GM21825 (cell line): ENCODE measurements around the gene NEK10.

Experiments
- ATAC-seq: cut with Tn5 transposase; IDR thresholded peaks from one replicate; pipeline ENCODE4 v1.9.1; 2021; ENCODE audit warnings: mild to moderate bottlenecking, moderate library complexity; ENCODE audit not compliant: unreplicated experiment

NEK10 gene

DNA sequence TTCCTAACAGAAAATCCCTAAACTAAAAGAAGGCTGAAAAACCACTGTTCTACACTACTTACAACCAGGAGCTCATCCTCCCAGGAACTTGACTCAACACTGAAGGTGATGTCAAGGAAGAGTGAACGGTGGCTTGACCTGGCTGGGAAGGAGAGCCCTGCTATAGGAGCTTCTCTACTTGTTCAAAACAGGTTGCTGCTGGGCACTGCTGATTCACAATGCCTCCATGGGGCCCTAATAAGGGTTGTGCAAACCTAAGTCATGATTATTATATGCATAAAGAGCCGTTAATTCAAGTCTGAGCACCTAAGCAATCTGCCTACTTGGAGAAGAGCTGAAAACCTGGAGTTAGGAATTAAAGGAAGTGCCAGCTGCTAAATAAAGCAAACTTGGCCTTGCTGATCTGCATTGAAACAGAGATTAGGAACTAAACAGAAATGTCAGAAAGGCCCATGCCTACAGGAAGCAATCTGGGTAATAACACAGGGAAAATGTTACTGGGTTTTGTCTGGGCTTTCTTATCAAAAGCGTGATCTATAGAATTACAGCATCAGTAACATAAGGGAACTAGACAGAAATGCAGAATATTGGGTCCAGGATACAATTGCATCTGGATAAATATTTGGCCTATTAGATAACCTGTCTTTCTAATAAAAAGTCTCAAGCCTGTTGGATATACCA is 243.2 kb downstream of the NEK10 start:
- ATAC-seq: no peak

GRCh38 chr3:27119639-27120038 is 249.5 kb downstream of the NEK10 start:
- ATAC-seq: no peak

GRCh38 chr3:27115352-27115751 is 253.8 kb downstream of the NEK10 start:
- no peak for ATAC-seq

DNA sequence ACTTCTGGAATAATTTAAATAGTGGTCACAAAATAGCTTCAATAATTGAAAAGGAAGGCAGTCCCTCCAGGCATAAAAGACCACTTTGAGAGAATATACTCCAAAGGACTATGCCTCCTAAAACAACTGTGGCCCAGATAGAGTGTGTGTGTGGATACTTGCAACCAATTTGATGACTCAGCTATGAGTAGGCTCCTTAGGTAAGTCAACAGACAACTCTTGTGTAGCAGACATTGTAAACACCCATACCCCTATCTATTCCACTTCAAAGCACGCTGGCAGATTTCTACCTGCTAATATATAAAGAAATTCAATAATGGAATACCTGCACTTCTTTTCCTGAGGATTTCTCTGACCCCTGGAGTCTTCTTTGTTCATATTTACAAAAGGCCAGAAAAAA is 254.5 kb downstream of the NEK10 start:
- ATAC-seq: no peak

DNA sequence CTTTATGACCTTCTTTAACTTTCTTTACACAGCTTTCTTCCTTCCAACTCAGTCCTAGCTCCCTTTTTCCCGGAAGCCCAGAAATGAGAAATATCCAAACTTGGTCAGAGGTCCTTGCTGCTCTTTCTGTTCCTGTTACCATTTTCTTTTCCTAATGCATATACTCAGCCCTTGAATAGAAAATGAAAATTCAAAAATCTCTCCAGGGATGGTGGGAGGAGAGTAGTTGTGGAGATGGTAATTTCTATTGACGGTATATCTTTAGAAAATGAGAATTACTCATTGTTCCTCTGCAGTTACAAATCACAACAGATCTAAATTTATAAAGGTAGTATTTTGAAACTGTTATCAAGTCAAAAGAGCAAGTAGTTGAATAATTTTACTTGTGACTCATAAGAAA is 255.1 kb downstream of the NEK10 start:
- ATAC-seq: no peak

GRCh38 chr3:27110020-27110419 is 259.2 kb downstream of the NEK10 start:
- no peak for ATAC-seq

DNA sequence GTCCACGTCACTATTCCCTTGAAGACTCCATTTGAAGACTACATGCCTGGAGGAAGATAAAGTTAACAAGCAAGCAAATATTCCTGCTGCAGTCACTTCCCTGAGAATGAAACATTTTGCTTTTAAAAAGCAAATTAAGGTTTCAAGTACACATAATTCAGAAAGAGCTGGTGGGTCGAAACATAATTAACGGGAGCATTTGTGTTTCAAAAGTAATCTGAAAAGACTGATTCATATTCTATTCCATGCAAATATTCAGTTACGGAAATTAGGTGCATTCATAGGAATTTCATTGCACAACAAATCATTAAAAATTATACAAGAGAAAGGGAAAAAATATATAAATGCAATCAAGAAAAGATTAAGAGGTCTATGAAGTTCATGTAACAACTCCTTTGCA is 260.9 kb downstream of the NEK10 start:
- ATAC-seq: no peak

DNA sequence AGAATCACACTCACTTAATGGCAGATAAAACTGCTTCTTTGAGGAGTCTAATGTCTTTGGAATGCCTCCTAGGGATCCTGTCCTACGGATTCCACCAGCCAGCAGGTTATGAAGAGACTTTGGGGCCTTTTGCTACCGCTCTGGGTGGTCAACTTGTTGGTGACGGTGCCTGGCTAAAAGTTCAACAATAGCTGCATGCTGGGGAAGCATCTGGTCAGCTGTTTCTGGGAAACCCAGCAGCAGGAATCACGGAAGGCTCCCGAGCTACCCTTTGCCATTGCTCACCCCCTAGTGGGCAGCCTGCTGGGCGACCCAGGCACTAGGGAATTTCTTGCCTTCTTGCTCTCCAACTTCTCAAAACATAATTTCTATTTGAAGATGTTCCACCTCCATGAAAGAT is 263.3 kb downstream of the NEK10 start:
- ATAC-seq: no peak

DNA sequence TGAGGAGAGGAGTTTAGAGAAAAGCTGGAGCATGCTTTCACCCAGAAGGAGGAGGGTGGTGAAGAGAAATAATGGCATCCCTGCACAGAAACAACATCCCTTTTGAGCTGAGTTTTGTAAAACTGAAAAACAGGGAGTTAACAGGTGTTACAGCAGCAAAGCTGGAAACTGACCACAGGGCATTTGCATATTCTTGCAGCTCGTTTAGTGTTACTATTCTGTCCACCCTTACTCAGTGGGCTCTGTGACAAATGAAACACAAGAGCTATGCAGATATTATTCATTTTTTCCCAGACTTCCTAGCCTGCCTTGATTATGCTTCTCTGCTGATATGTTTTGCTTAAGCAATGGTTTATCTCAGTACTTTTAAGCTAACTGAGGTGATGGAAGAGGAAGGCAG is 272.0 kb downstream of the NEK10 start:
- no peak for ATAC-seq

GRCh38 chr3:27095553-27096222 is 273.5 kb downstream of the NEK10 start:
- ATAC-seq: no peak

- ATAC-seq: no peak
Measured at GRCh38 chr3:27094721-27095120, 274.5 kb downstream of the NEK10 start.

DNA sequence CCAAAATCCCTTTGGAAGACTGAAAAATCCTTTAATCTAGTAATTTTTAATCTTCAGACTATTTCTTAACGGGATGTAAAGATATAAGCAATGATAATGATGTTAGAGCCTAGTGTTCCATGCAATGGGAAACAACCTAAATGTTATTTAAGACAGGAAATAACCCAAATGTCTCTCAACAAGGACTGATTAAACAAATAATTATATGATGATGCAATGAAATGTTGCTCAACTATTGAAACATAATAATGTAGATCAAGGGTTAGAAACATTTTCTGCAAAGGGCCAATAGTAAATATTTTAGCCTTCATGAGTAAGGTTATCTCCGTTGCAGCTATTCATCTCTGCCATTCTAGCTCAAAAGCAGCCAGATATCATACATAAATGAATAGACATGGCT is 275.4 kb downstream of the NEK10 start:
- no peak for ATAC-seq

DNA sequence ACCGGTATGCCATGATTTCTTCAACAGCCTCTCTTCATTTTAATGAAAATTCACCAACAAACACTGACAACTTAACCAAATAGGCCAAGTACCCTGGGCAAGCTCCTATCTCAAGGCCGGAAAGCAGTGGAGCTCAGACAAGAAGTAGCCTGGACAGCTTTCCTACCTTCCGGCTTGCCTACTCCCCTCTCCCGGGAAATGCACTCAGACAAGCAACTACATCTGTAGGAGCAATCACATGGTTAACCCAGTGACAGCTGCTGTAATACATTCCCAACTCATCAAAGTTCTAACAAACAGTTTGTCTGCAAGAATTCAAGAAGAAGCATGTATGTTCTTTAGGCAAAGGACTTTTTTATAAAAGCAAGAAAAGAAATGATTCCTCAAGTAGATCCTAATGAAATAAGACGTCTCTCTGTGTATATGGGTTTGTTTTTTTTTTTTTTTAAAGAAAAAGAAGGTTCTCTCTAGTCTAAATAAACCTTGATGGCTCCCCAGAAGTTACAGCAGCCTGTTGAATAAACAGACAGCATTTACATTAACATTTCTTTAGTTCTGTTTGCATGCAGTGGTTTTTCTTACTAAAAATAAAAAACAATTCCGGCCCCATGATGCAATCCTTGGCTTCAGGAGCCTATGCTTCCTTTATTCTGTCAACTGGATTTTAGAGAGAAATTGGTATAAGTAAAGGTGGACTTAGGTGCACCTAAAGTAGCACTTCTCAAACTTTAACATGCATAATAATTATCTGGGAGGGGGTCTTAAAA is 278.7 kb downstream of the NEK10 start:
- ATAC-seq: no peak

- no peak for ATAC-seq
Measured at GRCh38 chr3:27089645-27090044, 279.5 kb downstream of the NEK10 start.

- ATAC-seq: no peak
Measured at GRCh38 chr3:27089068-27089467, 280.1 kb downstream of the NEK10 start.

- no peak for ATAC-seq
Measured at GRCh38 chr3:27085829-27086730, 283.1 kb downstream of the NEK10 start.

DNA sequence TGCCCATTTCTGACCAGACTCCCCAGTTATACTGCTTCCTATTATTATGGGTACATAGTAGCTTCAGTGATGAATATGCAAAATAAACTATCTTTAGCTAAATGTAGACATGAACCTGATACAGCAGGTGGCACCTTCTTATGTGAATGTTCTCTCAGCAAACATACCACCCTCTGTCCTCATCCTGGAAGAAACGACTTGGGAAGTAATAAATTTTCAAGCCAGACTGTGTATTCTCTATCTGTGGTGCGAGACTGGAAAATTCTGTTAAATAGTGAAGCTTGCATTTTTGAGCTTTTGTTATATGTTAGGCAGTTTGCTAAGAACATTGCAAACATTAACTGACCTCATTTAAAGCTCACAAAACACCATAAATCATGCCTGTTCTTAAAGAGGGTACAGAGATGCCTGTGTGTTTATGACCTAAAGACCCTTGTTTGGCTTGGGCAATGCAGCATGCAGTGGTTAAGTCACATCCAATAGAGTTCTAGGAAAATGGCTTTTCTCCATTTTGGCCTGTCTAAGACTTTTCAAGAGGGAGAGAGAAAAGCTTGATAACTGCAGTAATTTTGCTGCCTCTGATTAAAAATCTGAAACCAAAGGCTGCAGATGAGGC is 287.1 kb downstream of the NEK10 start:
- ATAC-seq: no peak

DNA sequence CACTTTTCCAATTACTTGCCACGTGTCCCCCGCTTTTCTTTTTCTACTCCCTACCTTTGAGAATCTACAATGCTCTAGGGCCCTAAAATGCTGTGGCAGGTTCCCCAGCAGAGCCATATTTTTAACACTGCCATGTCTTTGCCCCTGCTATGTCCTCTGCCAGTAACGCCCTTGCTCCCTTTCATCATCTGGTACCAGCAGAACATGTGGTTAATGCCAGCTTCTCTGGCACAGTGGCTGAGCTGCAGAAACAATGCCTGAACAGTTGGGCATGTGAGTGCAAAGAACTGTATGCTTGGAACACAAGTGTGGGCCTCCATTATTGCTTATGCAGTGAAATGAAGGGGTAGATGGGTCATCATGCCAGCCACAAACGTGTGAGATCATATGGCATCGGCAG is 287.6 kb downstream of the NEK10 start:
- ATAC-seq: no peak

DNA sequence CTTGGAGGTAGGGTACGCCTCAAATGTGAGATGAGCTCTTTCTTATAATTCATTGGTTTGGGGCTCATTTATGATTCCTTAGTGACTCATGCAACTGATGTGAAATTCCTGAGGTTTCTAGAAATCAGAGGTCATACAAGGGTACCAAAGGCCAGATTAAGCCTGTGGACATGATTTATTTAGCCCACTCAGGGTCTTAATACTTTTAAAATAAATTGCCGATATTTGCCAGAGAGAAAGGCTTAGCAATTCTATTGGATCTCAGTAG is 289.0 kb downstream of the NEK10 start:
- no peak for ATAC-seq

- ATAC-seq: no peak
Measured at GRCh38 chr3:27079427-27080257, 289.5 kb downstream of the NEK10 start.
